Ovary (tissue), 3 donors: ENCODE results near the gene FKBP4.

Source experiments
- EP300 ChIP-seq: sonication (generic); formaldehyde crosslinking; IDR thresholded peaks from one replicate; pipeline ENCODE4 v1.6.1; 2017; ENCODE audit warnings: antibody characterized with exemption
- TF ChIP-seq, protein P1 (sequence below), 3 donors: fragments of 450-650 bp in 2 of 3; fragments of 200-600 bp in 1 of 3; IDR thresholded peaks; one replicate each; pipeline versions ENCODE4 v1.5.1 to v1.8.0; 2016 to 2022; ENCODE audit warnings: antibody characterized with exemption in 3 of 3, mild to moderate bottlenecking in 1 of 3
- donor health status: DM: no; HTN: no; CAD: no.

DNA sequence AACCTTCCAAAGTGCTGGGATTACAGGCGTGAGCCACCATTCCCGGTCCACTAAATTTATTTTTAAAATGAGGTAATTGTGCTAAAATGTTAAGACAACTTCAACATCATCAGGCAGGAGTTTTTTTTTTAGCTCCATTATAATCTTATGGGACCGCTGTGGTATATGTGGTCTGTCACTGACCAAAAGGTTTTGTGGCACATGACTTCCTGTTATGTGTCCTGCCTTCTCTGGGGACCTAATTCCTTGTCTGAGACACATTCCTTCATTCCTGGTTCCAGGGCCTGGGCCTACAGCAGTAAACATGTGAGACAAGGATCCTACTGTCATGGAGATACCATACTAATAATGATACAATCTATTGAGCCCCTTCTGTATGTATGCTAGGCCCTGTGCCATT lies 57.2 kb downstream of the FKBP4 start:
- TF ChIP-seq, protein P1, sequence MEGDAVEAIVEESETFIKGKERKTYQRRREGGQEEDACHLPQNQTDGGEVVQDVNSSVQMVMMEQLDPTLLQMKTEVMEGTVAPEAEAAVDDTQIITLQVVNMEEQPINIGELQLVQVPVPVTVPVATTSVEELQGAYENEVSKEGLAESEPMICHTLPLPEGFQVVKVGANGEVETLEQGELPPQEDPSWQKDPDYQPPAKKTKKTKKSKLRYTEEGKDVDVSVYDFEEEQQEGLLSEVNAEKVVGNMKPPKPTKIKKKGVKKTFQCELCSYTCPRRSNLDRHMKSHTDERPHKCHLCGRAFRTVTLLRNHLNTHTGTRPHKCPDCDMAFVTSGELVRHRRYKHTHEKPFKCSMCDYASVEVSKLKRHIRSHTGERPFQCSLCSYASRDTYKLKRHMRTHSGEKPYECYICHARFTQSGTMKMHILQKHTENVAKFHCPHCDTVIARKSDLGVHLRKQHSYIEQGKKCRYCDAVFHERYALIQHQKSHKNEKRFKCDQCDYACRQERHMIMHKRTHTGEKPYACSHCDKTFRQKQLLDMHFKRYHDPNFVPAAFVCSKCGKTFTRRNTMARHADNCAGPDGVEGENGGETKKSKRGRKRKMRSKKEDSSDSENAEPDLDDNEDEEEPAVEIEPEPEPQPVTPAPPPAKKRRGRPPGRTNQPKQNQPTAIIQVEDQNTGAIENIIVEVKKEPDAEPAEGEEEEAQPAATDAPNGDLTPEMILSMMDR (IDR thresholded peaks at IDR 0.05) = no peak
- TF ChIP-seq EP300 = no peak
